Neutrophil (primary cell): Measurements from ENCODE around the gene AGAP4.
A peak's percentile ranks its signal among the peaks of the same experiment; 100 is the strongest.
"Not testable (repeated sequence)": the region's sequence is repeated elsewhere in the genome, so short reads cannot be mapped to it uniquely, and the experiment has no call there.

Experiments
- H3K27ac ChIP-seq: fragments of 200-600 bp; sonication (generic); 2 replicates; pipeline ENCODE4 v1.5.1; 2016; ENCODE audit warnings: mild to moderate bottlenecking, moderate library complexity
- H3K27me3 ChIP-seq: fragments of 200-600 bp; sonication (generic); 2 replicates; pipeline ENCODE4 v1.6.0; 2016; ENCODE audit warnings: mild to moderate bottlenecking
- H3K36me3 ChIP-seq: fragments of 200-600 bp; sonication (generic); 2 replicates; pipeline ENCODE4 v1.5.1; 2017
- H3K4me1 ChIP-seq, 2 experiments: fragments of 200-600 bp in 1 of 2; sonication (generic) in 1 of 2; 1 replicate in 1 of 2; 2 replicates in 1 of 2; pipeline versions ENCODE4 v1.5.1 to v1.6.1; 2013 to 2016; ENCODE audit warnings: low read depth in 1 of 2, low read length in 1 of 2, mild to moderate bottlenecking in 1 of 2, moderate library complexity in 1 of 2; ENCODE audit not compliant: control insufficient read depth in 1 of 2, insufficient read depth in 1 of 2
- H3K4me3 ChIP-seq, 2 experiments: fragments of 200-600 bp in 1 of 2; sonication (generic) in 1 of 2; 1 replicate in 1 of 2; 2 replicates in 1 of 2; pipeline ENCODE4 v1.5.1; 2013 to 2016; ENCODE audit warnings: low read depth in 1 of 2, low read length in 1 of 2, mild to moderate bottlenecking in 1 of 2, moderate library complexity in 1 of 2
- H3K9me3 ChIP-seq: fragments of 200-600 bp; sonication (generic); 2 replicates; pipeline ENCODE4 v1.5.1; 2016
- CTCF ChIP-seq: fragments of 200-600 bp; sonication (generic); IDR thresholded peaks from 2 replicates; pipeline ENCODE4 v1.5.1; 2016; ENCODE audit warnings: antibody characterized with exemption

The AGAP4 gene

GRCh38 chr10:45809837-45810236 is 37.5 kb downstream of the AGAP4 start:
- H3K27me3 ChIP-seq = no peaks in the 10 kb centered on the region
- no peaks in the 10 kb centered on the region for H3K36me3 ChIP-seq
- no peak overlapping the region for H3K4me3 ChIP-seq
- H3K27ac ChIP-seq = no peak overlapping the region
- no peak for TF ChIP-seq CTCF
- peaks cover 15 to 21% of the 10 kb centered on the region in 2 experiments for H3K4me1 ChIP-seq
- no peaks in the 10 kb centered on the region for H3K9me3 ChIP-seq

DNA sequence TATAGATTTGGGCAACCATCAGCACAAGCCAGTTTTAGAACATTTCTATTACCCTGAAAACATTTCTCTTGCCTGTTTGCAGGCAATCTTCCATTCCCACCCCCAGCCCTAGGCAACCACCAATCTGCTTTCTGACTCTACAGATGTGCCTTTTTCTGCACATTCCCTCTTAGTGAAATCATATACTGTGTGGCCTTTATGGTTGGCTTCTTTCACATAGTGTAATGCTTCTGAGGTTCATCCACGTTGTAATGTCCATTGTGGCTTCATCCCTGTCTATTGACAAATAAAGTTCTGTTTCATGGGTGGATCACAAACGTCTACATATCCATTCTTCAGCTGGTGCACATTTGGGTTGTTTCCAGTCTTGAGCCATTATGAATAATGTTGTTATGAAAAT is 42.3 kb downstream of the AGAP4 start:
- not testable (repeated sequence) for H3K9me3 ChIP-seq, H3K36me3 ChIP-seq, H3K27me3 ChIP-seq, H3K27ac ChIP-seq, H3K4me3 ChIP-seq
- peaks cover 14 to 16% of the 10 kb centered on the region in 2 experiments for H3K4me1 ChIP-seq

DNA sequence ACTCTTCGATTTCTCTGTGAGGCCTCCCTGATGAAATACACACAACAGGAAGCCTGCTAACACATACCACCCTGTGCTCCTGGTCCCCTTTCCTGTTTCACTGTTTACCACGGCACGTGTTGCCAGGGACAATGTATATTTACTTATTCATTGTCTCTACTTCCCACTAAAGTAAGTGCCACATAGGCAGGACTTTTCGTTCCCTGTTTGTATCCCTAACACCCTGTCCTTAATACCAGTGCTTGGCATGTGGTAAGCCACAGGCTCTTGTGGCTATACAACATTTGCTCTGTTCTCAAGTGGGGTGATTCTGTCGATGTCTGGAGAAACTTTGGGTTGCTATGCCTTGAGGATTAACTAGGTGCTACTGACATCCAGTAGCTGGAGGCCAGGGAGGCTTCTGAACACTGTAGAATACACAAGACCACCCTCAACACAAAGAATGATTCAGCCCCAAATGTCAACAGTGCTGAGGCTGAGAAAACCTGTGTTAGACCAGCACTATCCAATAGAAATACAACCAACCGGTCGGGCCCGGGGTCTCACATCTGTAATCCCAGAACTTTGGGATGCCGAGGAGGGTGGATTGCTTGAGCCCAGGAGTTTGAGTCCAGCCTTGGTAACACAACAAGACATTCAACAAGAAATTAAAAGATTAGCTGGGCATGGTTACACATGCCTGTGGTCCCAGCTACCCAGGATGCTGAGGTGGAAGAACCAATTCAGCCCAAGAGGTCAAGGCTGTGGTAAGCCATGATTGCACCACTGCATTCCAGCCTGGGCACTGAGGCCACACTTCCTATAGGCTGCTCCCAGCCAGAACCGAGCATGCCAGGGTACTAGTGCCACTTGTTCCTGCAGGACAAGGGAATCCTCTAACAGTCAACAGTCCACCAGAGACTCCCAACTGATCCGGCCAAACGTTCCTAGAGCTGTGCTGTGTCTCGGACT is 44.0 kb downstream of the AGAP4 start:
- H3K36me3 ChIP-seq, H3K4me3 ChIP-seq, H3K9me3 ChIP-seq, H3K27me3 ChIP-seq: not testable (repeated sequence)
- Histone ChIP-seq H3K4me1 (peaks cover 14 to 16% of the 10 kb centered on the region in 2 experiments), H3K27ac (peak overlapping the region; percentile 21)

- not testable (repeated sequence) for H3K27me3 ChIP-seq, H3K27ac ChIP-seq, H3K9me3 ChIP-seq, H3K4me3 ChIP-seq, H3K4me1 ChIP-seq
- H3K36me3 ChIP-seq = peaks cover 37% of the 10 kb centered on the region
Measured at GRCh38 chr10:45794761-45795160, 52.5 kb downstream of the AGAP4 start.

GRCh38 chr10:45790694-45791426 is 56.4 kb downstream of the AGAP4 start:
- not testable (repeated sequence) for H3K4me3 ChIP-seq, H3K27ac ChIP-seq, H3K4me1 ChIP-seq, H3K27me3 ChIP-seq, H3K9me3 ChIP-seq
- peaks cover 70% of the 10 kb centered on the region for H3K36me3 ChIP-seq

GRCh38 chr10:45789991-45790390 is 57.3 kb downstream of the AGAP4 start:
- H3K27me3 ChIP-seq, H3K4me3 ChIP-seq, H3K27ac ChIP-seq, H3K9me3 ChIP-seq, H3K4me1 ChIP-seq: not testable (repeated sequence)
- peaks cover 77% of the 10 kb centered on the region for H3K36me3 ChIP-seq

DNA sequence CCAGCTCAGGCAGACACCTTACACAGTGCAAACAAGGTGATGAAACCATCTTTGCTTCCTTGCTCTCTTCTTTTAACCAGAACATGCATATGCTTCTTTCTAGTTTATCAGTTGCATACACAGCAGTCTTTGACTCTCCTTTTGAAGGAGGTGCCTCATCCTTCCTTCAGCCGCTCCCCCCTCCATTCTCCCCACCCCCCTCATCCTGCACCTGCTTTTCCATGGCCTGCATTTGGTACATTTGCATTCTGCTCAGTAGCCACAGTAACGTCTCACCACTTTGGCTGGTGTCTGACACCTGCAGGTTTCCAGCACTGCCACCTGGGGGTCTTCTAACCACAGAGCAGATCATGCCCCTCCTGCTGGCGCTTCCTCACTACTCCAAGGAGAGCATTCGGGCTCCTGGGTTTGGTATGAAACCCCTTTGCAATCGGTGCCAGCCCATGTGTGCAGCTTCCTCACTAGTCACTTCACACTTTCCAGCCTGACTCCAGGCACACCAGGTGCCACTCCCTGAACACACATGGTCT is 60.0 kb downstream of the AGAP4 start:
- not testable (repeated sequence) for H3K4me3 ChIP-seq, H3K9me3 ChIP-seq, H3K27me3 ChIP-seq, H3K4me1 ChIP-seq, H3K27ac ChIP-seq
- peaks cover 72% of the 10 kb centered on the region for H3K36me3 ChIP-seq

DNA sequence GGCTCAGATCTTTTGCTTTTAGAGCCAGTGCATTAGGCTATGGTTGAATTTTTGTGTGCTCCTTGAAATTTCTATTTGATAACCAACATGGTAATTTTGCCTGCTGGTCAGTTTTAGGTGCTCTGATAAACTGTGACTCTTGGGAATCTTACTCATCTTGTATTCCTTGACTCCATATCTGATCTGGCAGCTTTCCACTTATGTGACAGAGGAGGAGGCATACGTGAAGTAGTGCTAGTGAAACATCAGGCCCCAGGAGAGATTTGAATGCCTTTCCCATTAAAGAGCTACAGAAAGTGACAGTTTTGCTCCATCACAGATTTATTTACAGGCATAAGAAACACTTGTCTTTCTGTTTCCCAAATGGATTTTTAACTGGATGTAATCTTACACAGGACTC is 61.1 kb downstream of the AGAP4 start:
- not testable (repeated sequence) for H3K27me3 ChIP-seq, H3K4me3 ChIP-seq, H3K9me3 ChIP-seq, H3K27ac ChIP-seq, H3K4me1 ChIP-seq
- H3K36me3 ChIP-seq = peaks cover 63% of the 10 kb centered on the region
